ENCODE data around the gene ARHGEF7.

Gene ARHGEF7

DNA sequence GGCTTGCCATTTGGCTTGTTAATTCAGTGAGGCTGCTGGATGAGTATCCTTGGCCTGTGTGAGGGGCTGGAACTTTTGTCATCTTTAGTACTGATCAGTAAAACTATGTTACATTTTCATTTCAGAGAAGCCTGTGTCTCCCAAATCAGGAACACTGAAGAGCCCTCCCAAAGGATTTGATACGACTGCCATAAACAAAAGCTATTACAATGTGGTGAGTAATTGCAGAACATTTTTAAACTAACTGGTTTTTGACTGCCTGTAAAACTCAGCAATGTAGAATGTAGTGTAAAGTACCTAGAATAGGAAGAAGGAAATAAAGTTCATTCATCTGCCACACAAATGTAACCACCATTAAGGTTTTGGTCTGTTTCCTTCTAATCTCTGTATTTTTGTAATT, 118.0 kb downstream of the ARHGEF7 start:
- Histone ChIP-seq H3K27me3 (no peaks in the 10 kb centered on the region), H3K4me1 (peaks cover 20 to 25% (median 21%) of the 10 kb centered on the region in 10 experiments), H3K9ac (no peak overlapping the region), H3K36me3 (peaks cover 74 to 96% (median 86%) of the 10 kb centered on the region in 11 experiments), H3K4me3 (no peak overlapping the region), H3K4me2 (no peak overlapping the region), H4K20me1 (peaks cover 11 to 85% (median 55%) of the 10 kb centered on the region in 11 experiments; a peak in 20 of 22 replicates), H3K27ac (no peak overlapping the region), H3K9me3 (replicated peaks in 1 of 11) (peaks cover 0 to 11% (median 0%) of the 10 kb centered on the region in 11 experiments; a peak in 1 of 22 replicates)
- TF ChIP-seq Cebpa-rat (IDR thresholded peaks at IDR 0.05), result no peak

DNA sequence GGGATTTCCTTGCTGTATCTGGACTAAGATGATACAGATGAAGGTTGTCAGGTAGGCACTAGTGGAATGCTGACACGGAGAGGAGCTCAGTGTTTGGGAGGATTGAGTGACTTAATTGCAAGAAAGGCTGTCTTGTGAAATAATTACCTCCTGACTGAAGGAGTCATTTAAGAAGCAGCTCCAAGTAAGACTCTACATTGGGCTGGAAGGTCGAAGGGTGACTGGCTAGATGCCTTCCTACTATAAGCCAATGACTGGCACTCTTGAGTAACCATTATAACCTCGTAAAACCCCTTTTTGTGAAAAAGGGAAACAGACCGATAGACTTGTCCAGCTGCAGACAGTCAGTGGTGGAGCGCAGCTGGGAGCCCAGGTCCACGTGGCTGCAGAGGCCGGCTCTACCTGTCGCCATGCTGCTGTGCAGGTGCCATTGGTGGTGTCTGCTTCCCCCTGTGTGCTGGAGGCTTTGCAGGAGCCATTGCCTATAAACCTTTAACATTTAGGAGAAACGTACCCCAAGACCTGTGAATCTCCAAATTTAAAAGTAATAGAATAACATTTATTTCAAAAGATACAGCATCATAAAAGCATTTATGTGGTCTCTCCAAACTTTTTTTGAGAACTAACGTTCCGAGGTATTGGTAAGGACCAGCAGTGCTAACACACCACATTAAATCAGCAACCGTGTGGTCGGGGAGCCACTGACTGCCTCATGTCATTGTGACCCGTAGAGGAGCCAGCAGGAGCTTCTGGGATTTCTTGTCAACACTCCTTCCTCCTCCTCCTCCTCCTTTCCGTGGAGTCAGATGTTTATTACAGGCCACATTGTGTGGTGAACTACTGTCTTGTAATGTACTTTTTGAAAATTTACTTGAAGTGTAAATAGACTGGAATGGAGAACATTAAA, 124.9 kb downstream of the ARHGEF7 start:
- no peaks in the 10 kb centered on the region for H3K9me3 ChIP-seq (replicated peaks in 1 of 11)
- H3K27ac ChIP-seq, result no peak overlapping the region
- H3K9ac ChIP-seq, result no peak overlapping the region
- no peak for TF ChIP-seq Cebpa-rat (IDR thresholded peaks at IDR 0.05)
- no peaks in the 10 kb centered on the region for H3K4me1 ChIP-seq
- H3K4me2 ChIP-seq, result no peak overlapping the region
- peaks cover 0 to 71% (median 33%) of the 10 kb centered on the region in 11 experiments; a peak in 13 of 22 replicates for H4K20me1 ChIP-seq
- no peak overlapping the region for H3K4me3 ChIP-seq
- peaks cover 87 to 100% (median 97%) of the 10 kb centered on the region in 11 experiments for H3K36me3 ChIP-seq
- H3K27me3 ChIP-seq, result no peaks in the 10 kb centered on the region

DNA sequence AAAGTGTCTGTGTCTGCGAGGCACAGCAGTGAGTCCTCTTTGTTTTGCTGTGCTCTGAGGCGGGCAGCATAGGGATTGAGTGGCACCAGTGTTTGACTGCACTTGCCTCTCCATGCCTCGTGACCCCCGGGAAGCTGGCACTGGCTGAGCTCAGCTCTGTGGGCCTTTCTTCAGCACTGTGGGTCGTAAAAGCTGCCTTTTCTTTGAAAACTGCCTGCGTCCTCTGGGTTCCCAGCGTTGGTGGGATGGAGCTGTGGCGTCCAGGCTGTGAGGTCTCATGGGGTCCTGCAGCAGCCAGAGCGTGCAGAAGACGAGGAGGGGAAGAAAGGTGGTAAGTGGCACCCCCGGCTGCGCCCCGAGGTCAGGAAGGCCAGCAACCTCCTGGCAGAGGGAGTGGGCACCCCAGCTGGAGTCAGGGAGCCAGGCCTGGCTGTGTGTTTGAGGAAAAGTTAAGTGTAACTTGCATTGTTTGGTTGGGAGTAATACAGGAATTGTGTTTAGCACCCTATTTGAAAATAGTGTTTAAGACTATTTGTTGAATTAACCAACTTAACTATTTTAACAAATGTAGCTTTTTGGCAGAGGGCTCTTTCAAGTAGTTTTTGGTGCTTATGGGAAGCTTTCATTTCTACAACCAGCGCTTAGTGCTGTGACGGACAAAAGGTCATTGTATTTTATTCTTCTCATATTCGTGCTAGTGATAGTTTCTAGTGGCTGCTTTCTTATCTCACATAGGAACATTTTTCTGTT, 126.1 kb downstream of the ARHGEF7 start:
- Histone ChIP-seq H3K9me3 (replicated peaks in 1 of 11) (no peaks in the 10 kb centered on the region), H3K27ac (no peak overlapping the region), H3K27me3 (no peaks in the 10 kb centered on the region), H3K4me3 (no peak overlapping the region), H4K20me1 (peaks cover 0 to 67% (median 33%) of the 10 kb centered on the region in 11 experiments; a peak in 13 of 22 replicates), H3K4me1 (no peaks in the 10 kb centered on the region), H3K4me2 (no peak overlapping the region), H3K36me3 (peaks cover 88 to 100% (median 97%) of the 10 kb centered on the region in 11 experiments), H3K9ac (no peak overlapping the region)
- no peak for TF ChIP-seq Cebpa-rat (IDR thresholded peaks at IDR 0.05)

DNA sequence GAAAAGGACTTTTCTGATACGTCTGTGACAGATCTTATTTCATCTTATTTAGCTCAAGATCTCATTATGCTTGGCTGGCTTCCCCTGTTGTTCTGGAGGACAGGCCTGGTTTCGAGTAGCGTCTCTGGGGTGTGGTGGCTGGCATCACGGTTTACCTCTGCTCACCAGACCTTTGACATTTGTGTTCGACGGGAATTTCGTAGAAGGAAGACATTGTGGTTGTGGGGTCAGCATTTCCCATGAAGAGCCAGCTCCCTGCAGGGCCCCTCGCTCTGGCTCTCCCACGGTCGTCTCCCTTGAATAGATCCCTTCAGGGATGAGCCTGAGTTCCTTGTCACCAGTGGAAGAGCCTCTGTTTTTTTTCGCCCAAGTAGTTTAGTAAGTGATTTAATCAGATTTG, 126.8 kb downstream of the ARHGEF7 start:
- Histone ChIP-seq H3K4me1 (no peaks in the 10 kb centered on the region), H4K20me1 (peaks cover 0 to 60% (median 28%) of the 10 kb centered on the region in 11 experiments; a peak in 13 of 22 replicates), H3K4me2 (no peak overlapping the region), H3K27ac (no peak overlapping the region), H3K9ac (no peak overlapping the region), H3K9me3 (replicated peaks in 1 of 11) (no peaks in the 10 kb centered on the region), H3K36me3 (peaks cover 88 to 100% (median 97%) of the 10 kb centered on the region in 11 experiments), H3K27me3 (no peaks in the 10 kb centered on the region), H3K4me3 (no peak overlapping the region)
- no peak for TF ChIP-seq Cebpa-rat (IDR thresholded peaks at IDR 0.05)

DNA sequence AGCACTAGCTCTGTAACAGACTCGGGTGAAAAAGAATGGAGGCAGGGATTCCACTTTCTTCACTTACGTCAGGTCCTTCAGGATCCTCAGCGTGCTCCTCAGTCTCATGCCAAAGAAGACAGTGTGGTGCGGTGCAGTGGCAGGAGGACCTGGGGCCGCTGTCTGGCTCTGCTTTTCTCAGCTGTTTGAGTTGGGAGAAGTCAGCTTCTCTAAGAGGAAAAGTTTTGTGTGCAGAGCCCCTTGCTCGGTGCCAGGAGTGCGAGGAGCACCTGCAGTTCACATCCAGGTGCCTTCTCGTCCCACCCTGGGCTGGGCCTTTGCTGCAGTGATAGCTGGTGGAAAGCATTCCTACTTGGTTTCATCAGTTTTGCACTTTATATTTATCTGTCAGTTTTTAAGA, 127.5 kb downstream of the ARHGEF7 start:
- Histone ChIP-seq H3K4me1 (no peaks in the 10 kb centered on the region), H3K4me2 (no peak overlapping the region), H3K9me3 (replicated peaks in 1 of 11) (no peaks in the 10 kb centered on the region), H3K36me3 (peaks cover 90 to 100% (median 99%) of the 10 kb centered on the region in 11 experiments), H4K20me1 (peaks cover 0 to 55% (median 28%) of the 10 kb centered on the region in 11 experiments; a peak in 13 of 22 replicates), H3K9ac (no peak overlapping the region), H3K4me3 (no peak overlapping the region), H3K27ac (no peak overlapping the region), H3K27me3 (no peaks in the 10 kb centered on the region)
- no peak for TF ChIP-seq Cebpa-rat (IDR thresholded peaks at IDR 0.05)

DNA sequence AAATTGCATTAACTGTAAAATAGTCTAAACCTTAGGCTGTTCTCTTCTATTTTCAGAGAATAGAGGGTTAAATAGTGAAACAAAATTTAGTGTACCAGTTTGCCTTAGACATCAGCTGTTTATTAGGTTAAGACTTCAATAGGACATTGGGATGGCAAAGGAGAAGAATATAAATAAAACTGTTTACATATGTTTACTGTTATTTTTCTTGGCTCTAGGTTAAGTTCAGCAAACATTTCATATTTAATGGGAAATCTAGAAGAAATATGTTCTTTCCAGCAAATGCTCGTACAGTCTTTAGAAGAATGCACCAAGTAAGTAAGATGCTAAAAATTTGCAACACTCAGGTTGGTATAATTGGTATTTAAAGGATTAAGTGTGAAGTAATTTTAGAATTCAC, 128.9 kb downstream of the ARHGEF7 start:
- no peak for TF ChIP-seq Cebpa-rat (IDR thresholded peaks at IDR 0.05)
- H4K20me1 ChIP-seq, result peaks cover 0 to 46% (median 20%) of the 10 kb centered on the region in 11 experiments; a peak in 13 of 22 replicates
- peaks cover 95 to 100% (median 99%) of the 10 kb centered on the region in 11 experiments for H3K36me3 ChIP-seq

DNA sequence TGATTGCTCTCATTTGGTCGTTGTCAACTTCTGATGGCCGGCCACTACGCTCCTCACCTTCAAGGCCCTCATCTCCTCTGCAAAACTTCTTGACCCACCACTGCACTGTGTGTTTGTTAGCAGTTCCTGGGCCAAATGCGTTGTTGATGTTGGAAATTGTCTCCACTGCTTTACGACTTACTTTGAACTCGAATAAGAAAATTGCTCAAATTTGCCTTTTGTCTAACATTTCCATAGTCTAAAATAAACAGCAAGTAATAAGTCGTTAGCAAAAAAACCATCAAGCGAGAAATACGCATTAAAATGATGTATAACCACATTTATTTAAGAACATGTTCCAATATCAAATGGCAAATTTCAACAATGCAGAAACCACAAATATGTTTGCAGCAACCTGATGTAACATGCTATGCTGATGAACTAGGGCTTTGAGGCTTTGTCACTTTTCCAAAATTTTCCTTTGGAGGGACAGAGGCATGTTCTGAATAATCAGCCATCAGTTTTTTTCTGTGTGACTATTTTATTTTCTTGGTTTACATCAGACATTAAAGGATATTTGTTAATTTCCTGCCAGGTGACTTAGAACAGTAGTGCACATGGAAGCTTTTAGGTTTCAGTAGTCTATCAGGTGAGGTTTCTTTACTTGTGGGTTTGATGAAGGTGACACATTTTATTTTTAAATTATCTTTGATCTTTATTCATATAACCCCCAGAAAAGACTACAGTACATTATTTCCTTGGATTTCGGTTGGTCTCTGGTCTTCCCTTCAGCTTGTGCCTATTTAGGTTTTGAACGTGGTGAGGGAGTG, 130.7 kb downstream of the ARHGEF7 start:
- Histone ChIP-seq H3K4me2 (no peak overlapping the region), H3K27ac (no peak overlapping the region), H4K20me1 (peaks cover 0 to 40% (median 13%) of the 10 kb centered on the region in 11 experiments; a peak in 13 of 22 replicates), H3K9ac (no peak overlapping the region), H3K27me3 (no peaks in the 10 kb centered on the region), H3K4me3 (no peak overlapping the region), H3K36me3 (peaks cover 96 to 100% (median 99%) of the 10 kb centered on the region in 11 experiments), H3K9me3 (replicated peaks in 1 of 11) (peaks cover 0 to 8% (median 0%) of the 10 kb centered on the region in 11 experiments; a peak in 3 of 22 replicates), H3K4me1 (no peaks in the 10 kb centered on the region)
- TF ChIP-seq Cebpa-rat (IDR thresholded peaks at IDR 0.05), result no peak

More for the DNA sequence above, 128.9 kb downstream of the ARHGEF7 start:
- H3K27me3 ChIP-seq, result no peaks in the 10 kb centered on the region
- H3K27ac ChIP-seq, result no peak overlapping the region
- H3K4me2 ChIP-seq, result no peak overlapping the region
- no peaks in the 10 kb centered on the region for H3K4me1 ChIP-seq
- no peak overlapping the region for H3K9ac ChIP-seq
- H3K9me3 ChIP-seq (replicated peaks in 1 of 11), result no peaks in the 10 kb centered on the region
- no peak overlapping the region for H3K4me3 ChIP-seq

DNA sequence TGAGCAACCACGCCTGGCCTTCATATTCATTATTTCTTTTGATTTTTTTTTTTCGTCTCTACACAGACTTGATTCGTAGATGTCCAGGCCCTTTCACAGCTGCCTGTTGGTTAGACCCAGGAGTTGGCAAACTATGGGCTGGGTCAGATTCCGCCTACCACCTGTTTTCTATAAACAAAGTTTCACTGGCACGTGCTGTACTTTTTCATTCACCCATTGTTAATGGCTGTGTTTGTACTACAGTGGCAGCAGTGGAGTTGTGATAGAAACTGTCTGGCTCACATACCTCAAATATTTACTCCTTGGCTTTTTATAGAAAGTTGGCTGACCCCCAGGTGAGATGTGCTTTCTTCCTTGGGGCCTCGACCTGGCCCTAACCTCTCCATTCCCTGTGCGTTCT, 132.4 kb downstream of the ARHGEF7 start:
- Histone ChIP-seq H3K9me3 (replicated peaks in 1 of 11) (peaks cover 0 to 23% (median 11%) of the 10 kb centered on the region in 11 experiments; a peak in 18 of 22 replicates), H3K4me1 (no peaks in the 10 kb centered on the region), H3K36me3 (peaks cover 97 to 100% (median 99%) of the 10 kb centered on the region in 11 experiments), H3K27ac (no peak overlapping the region), H3K4me2 (no peak overlapping the region), H4K20me1 (peaks cover 0 to 26% (median 7%) of the 10 kb centered on the region in 11 experiments; a peak in 11 of 22 replicates), H3K9ac (no peak overlapping the region), H3K4me3 (no peak overlapping the region), H3K27me3 (no peaks in the 10 kb centered on the region)
- TF ChIP-seq Cebpa-rat (IDR thresholded peaks at IDR 0.05), result no peak

Data from BLaER1 treated with 17β-estradiol and CSF1 and Interleukin-3, amounts not matched to agents 10 nM and 100 nM (cell line).